ENCODE results near the gene PKP3.
"Not testable (repeated sequence)": the region's sequence is repeated elsewhere in the genome, so short reads cannot be mapped to it uniquely, and the experiment has no call there.

The PKP3 gene

GRCh38 chr11:379205-380094, 14.6 kb upstream of the PKP3 start:
- no peak for DNase-seq

- no peak for DNase-seq
Measured at GRCh38 chr11:380095-380480, 13.9 kb upstream of the PKP3 start.

- DNase-seq, result no peak
Measured at GRCh38 chr11:380491-380890, 13.5 kb upstream of the PKP3 start.

GRCh38 chr11:380996-381395, 13.0 kb upstream of the PKP3 start:
- no peak for DNase-seq

- no peak for DNase-seq
Measured at GRCh38 chr11:381501-382072, 12.4 kb upstream of the PKP3 start.

GRCh38 chr11:382081-382629, 11.9 kb upstream of the PKP3 start:
- DNase-seq, result no peak

GRCh38 chr11:383431-383830, 10.6 kb upstream of the PKP3 start:
- no peak for DNase-seq

- no peak for DNase-seq
Measured at GRCh38 chr11:384511-384910, 9.5 kb upstream of the PKP3 start.

- DNase-seq, result no peak
Measured at GRCh38 chr11:385594-386351, 8.2 kb upstream of the PKP3 start.

GRCh38 chr11:386483-386882, 7.5 kb upstream of the PKP3 start:
- no peak for DNase-seq

GRCh38 chr11:387193-387793, 6.7 kb upstream of the PKP3 start:
- DNase-seq, result no peak

GRCh38 chr11:389369-389768, 4.6 kb upstream of the PKP3 start:
- DNase-seq, result not testable (repeated sequence)

GRCh38 chr11:390175-390574, 3.8 kb upstream of the PKP3 start:
- no peak for DNase-seq

- DNase-seq, result no peak
Measured at GRCh38 chr11:391117-392017, 2.6 kb upstream of the PKP3 start.

- DNase-seq, result no peak
Measured at GRCh38 chr11:392102-392777, 1.8 kb upstream of the PKP3 start.

- no peak for DNase-seq
Measured at GRCh38 chr11:393219-394033, 583 bp upstream of the PKP3 start.

- DNase-seq, result no peak
Measured at GRCh38 chr11:394858-395655, 1.0 kb downstream of the PKP3 start.

- no peak for DNase-seq
Measured at GRCh38 chr11:395866-396265, 1.9 kb downstream of the PKP3 start.

- no peak for DNase-seq
Measured at GRCh38 chr11:396511-396947, 2.5 kb downstream of the PKP3 start.
